ENCODE measurements around the gene SLC7A5.

DNA sequence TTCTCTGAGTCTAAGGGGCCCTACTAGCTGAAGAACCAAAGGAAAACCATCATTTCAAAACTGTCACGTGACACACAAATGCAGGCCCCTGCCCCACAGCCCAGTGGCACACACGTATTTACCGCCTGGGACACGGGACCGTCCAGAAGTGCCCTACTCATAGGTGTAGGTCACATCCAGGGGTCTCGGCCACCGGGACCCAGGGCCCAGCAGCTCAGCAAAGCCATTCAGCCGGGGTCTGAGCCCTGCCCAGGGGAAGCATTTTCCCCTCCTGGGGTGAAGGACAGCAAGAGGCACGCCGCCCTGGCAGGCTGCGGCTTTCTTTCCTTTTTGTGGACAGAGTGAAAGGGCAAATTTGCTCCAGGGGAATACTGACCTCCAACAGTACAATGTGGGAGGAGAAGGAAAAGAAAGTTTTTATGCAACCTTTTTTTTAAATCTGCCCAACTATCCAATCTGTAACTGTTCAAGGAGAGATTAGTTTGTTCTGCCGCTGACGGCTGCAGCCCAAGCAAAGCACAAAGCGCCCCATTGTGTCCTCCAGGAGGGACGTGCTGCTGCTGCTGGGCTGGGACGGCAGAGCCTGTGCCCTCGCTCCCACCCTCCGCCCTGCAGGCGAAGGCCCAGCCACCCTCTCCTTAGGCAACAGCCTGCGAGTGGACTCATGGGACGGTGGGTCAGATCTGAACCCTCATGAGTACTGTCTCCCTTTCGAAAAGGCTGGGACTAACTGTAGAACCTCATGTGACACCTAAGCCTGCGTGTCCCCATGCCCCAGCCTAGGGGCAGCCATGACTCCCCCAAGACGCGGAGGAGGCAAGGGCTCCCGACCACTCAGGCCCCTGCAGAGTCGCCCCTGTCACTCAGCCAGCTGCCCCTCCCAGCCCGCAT, 21.3 kb downstream of the SLC7A5 start:
- TF ChIP-seq TAF1 (IDR thresholded peaks at IDR 0.05; ENCODE audit: low read depth) (no peak), EP300 (IDR thresholded peaks at IDR 0.05; ENCODE audit: borderline replicate concordance) (no peak), CEBPB (IDR thresholded peaks at IDR 0.05) (no peak), YY1 (IDR thresholded peaks at IDR 0.05; ENCODE audit: low read depth) (no peak), RAD21 (IDR thresholded peaks at IDR 0.05; ENCODE audit: low read depth) (no peak), TCF12 (IDR thresholded peaks at IDR 0.05; ENCODE audit: low read depth) (no peak), EGR1 (IDR thresholded peaks at IDR 0.05) (no peak), NFIC (IDR thresholded peaks at IDR 0.05) (no peak), CREB1 (IDR thresholded peaks at IDR 0.05; ENCODE audit: low read depth) (no peak), TEAD4 (IDR thresholded peaks at IDR 0.05) (no peak)
- TF ChIP-seq, protein P1, sequence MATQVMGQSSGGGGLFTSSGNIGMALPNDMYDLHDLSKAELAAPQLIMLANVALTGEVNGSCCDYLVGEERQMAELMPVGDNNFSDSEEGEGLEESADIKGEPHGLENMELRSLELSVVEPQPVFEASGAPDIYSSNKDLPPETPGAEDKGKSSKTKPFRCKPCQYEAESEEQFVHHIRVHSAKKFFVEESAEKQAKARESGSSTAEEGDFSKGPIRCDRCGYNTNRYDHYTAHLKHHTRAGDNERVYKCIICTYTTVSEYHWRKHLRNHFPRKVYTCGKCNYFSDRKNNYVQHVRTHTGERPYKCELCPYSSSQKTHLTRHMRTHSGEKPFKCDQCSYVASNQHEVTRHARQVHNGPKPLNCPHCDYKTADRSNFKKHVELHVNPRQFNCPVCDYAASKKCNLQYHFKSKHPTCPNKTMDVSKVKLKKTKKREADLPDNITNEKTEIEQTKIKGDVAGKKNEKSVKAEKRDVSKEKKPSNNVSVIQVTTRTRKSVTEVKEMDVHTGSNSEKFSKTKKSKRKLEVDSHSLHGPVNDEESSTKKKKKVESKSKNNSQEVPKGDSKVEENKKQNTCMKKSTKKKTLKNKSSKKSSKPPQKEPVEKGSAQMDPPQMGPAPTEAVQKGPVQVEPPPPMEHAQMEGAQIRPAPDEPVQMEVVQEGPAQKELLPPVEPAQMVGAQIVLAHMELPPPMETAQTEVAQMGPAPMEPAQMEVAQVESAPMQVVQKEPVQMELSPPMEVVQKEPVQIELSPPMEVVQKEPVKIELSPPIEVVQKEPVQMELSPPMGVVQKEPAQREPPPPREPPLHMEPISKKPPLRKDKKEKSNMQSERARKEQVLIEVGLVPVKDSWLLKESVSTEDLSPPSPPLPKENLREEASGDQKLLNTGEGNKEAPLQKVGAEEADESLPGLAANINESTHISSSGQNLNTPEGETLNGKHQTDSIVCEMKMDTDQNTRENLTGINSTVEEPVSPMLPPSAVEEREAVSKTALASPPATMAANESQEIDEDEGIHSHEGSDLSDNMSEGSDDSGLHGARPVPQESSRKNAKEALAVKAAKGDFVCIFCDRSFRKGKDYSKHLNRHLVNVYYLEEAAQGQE (IDR thresholded peaks at IDR 0.05; ENCODE audit: low read depth) = no peak
- TF ChIP-seq, protein P2, sequence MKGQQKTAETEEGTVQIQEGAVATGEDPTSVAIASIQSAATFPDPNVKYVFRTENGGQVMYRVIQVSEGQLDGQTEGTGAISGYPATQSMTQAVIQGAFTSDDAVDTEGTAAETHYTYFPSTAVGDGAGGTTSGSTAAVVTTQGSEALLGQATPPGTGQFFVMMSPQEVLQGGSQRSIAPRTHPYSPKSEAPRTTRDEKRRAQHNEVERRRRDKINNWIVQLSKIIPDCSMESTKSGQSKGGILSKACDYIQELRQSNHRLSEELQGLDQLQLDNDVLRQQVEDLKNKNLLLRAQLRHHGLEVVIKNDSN (IDR thresholded peaks at IDR 0.05) = no peak
- TF ChIP-seq, protein P3, sequence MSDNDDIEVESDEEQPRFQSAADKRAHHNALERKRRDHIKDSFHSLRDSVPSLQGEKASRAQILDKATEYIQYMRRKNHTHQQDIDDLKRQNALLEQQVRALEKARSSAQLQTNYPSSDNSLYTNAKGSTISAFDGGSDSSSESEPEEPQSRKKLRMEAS (IDR thresholded peaks at IDR 0.05) = no peak
